ENCODE results near the gene CPT1C.

The CPT1C gene

GRCh38 chr19:49684251-49684982 lies 6.5 kb upstream of the CPT1C start:
- no peak for DNase-seq

GRCh38 chr19:49684983-49685553 lies 5.8 kb upstream of the CPT1C start:
- DNase-seq = no peak

- DNase-seq = no peak
These were observed 5.0 kb upstream of the CPT1C start for GRCh38 chr19:49685845-49686332.

- no peak for DNase-seq
These were observed 4.3 kb upstream of the CPT1C start for GRCh38 chr19:49686503-49687088.

- DNase-seq = no peak
These were observed 3.8 kb upstream of the CPT1C start for GRCh38 chr19:49687150-49687549.

- no peak for DNase-seq
These were observed 3.2 kb upstream of the CPT1C start for GRCh38 chr19:49687566-49688316.

GRCh38 chr19:49688531-49689132 lies 2.3 kb upstream of the CPT1C start:
- DNase-seq = no peak

GRCh38 chr19:49689133-49690078 lies 1.5 kb upstream of the CPT1C start, which contains the start of gene ADM5:
Gene ADM5, plus strand, starts transcription at chr19:49689594. Its CDS starts 244 bp downstream, at chr19:49689838.
- DNase-seq = peak in 2 of 4 experiments; percentile 29 to 39

- no peak for DNase-seq
These were observed 749 bp upstream of the CPT1C start for GRCh38 chr19:49690079-49690655.

GRCh38 chr19:49691243-49692146 lies 579 bp downstream of the CPT1C start:
- peak in 1 of 4 experiments; percentile 21 for DNase-seq

GRCh38 chr19:49692147-49692506 lies 1.2 kb downstream of the CPT1C start:
- no peak for DNase-seq

- no peak for DNase-seq
These were observed 5.2 kb downstream of the CPT1C start for GRCh38 chr19:49696115-49696514.

GRCh38 chr19:49696865-49697264 lies 5.9 kb downstream of the CPT1C start:
- DNase-seq = no peak

- no peak for DNase-seq
These were observed 8.4 kb downstream of the CPT1C start for GRCh38 chr19:49699364-49699763.

- DNase-seq = no peak
These were observed 9.6 kb downstream of the CPT1C start for GRCh38 chr19:49700563-49700962.

- no peak for DNase-seq
These were observed 10.4 kb downstream of the CPT1C start for GRCh38 chr19:49701271-49701786.

- no peak for DNase-seq
These were observed 14.1 kb downstream of the CPT1C start for GRCh38 chr19:49704888-49705642.

- DNase-seq = no peak
These were observed 15.0 kb downstream of the CPT1C start for GRCh38 chr19:49705919-49706318.

GRCh38 chr19:49710372-49710951 lies 19.5 kb downstream of the CPT1C start:
- DNase-seq = no peak

All from activated naive CD4-positive, alpha-beta T cell (primary cell).